ENCODE data around the gene STXBP2.

DNA sequence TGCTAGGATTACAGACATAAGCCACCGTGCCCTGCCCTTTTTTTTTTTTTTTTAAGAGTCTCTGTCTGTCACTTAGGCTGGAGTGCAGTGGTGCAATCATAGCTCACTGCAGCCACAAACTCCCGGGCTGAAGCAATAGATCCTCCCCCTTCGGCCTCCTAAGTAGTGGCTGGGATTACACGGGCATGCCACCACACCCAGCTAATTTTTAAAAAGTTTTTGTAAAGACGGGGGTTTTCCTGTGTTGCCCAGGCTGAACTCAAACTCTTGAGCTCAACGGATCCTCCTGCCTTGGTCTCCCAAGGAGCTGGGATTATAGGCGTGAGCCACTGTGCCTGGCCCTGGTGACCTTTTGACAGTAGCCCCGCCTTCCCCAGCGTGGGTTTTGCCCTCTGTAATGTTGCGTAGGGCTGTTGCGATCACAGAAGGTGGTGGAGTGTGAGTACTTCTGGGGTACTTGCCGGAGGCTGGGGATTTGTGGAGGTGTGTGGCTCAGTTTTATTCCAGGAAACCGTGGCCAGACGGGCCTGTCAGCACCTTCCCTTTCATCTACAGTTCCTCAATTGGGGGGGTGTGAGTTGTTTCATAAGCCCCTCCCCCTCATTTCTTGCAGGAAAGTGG, 20.3 kb downstream of the STXBP2 start:
- TF ChIP-seq EZH2 (optimal IDR thresholded peaks at IDR 0.05; ENCODE audit: low read depth, low read length), result no peak
- TF ChIP-seq, protein P1, sequence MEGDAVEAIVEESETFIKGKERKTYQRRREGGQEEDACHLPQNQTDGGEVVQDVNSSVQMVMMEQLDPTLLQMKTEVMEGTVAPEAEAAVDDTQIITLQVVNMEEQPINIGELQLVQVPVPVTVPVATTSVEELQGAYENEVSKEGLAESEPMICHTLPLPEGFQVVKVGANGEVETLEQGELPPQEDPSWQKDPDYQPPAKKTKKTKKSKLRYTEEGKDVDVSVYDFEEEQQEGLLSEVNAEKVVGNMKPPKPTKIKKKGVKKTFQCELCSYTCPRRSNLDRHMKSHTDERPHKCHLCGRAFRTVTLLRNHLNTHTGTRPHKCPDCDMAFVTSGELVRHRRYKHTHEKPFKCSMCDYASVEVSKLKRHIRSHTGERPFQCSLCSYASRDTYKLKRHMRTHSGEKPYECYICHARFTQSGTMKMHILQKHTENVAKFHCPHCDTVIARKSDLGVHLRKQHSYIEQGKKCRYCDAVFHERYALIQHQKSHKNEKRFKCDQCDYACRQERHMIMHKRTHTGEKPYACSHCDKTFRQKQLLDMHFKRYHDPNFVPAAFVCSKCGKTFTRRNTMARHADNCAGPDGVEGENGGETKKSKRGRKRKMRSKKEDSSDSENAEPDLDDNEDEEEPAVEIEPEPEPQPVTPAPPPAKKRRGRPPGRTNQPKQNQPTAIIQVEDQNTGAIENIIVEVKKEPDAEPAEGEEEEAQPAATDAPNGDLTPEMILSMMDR (IDR thresholded peaks at IDR 0.05; ENCODE audit: low read length), result no peak

Data from MM.1S (cell line).